HCT116 (cell line): ENCODE measurements around the gene PIP5KL1.

Source experiments
- CTCF ChIP-seq, 3 experiments: fragments of 200-600 bp in 1 of 3; sonication (generic) in 1 of 3; IDR thresholded peaks in 2 of 3; conservative IDR thresholded peaks in 1 of 3; 2 replicates each; pipeline ENCODE4 v1.5.1; 2012 to 2017; ENCODE audit warnings: low read depth in 2 of 3, low read length in 2 of 3, antibody characterized with exemption in 1 of 3, borderline replicate concordance in 1 of 3, control low read depth in 1 of 3, mild to moderate bottlenecking in 1 of 3, mixed read lengths in 1 of 3, mixed run types in 1 of 3, moderate library complexity in 1 of 3; ENCODE audit not compliant: insufficient read depth in 1 of 3
- EZH2 ChIP-seq: fragments of 200-600 bp; sonication (generic); IDR thresholded peaks from 2 replicates; pipeline ENCODE4 v1.6.1; 2017; ENCODE audit warnings: antibody characterized with exemption, mixed run types
- EZH2phosphoT487 ChIP-seq: fragments of 200-600 bp; IDR thresholded peaks from 2 replicates; pipeline ENCODE4 v1.6.1; 2018; ENCODE audit warnings: antibody characterized with exemption, borderline replicate concordance
- JUND ChIP-seq: IDR thresholded peaks from 2 replicates; pipeline ENCODE4 v1.6.1; 2012
- POLR2A ChIP-seq: IDR thresholded peaks from 2 replicates; pipeline ENCODE4 v1.7.0; 2011; ENCODE audit warnings: borderline replicate concordance; ENCODE audit not compliant: insufficient read depth, insufficient read length; ENCODE audit errors: extremely low read depth
- RAD21 ChIP-seq: IDR thresholded peaks from 2 replicates; pipeline ENCODE4 v1.6.1; 2012; ENCODE audit warnings: low read depth, mild to moderate bottlenecking
- REST ChIP-seq: IDR thresholded peaks from 2 replicates; pipeline ENCODE4 v1.6.1; 2012; ENCODE audit warnings: low read depth
- SIN3A ChIP-seq: IDR thresholded peaks from 2 replicates; pipeline ENCODE4 v1.6.1; 2012; ENCODE audit warnings: low read depth
- YY1 ChIP-seq: IDR thresholded peaks from 2 replicates; pipeline ENCODE4 v1.6.1; 2011; ENCODE audit warnings: low read length, low read depth, moderate library complexity, mild to moderate bottlenecking; ENCODE audit not compliant: insufficient replicate concordance; ENCODE audit errors: extremely low read depth
- ZBTB33 ChIP-seq: IDR thresholded peaks from 2 replicates; pipeline ENCODE4 v1.6.1; 2011; ENCODE audit warnings: mild to moderate bottlenecking, low read length, moderate library complexity; ENCODE audit not compliant: insufficient replicate concordance; ENCODE audit errors: extremely low read depth
- ZNF274 ChIP-seq: fragments of 200-500 bp; sonication (Bioruptor generic); IDR thresholded peaks from 2 replicates; pipeline ENCODE4 v1.6.1; 2014; ENCODE audit warnings: mild to moderate bottlenecking, low read depth, low read length, inconsistent platforms

DNA sequence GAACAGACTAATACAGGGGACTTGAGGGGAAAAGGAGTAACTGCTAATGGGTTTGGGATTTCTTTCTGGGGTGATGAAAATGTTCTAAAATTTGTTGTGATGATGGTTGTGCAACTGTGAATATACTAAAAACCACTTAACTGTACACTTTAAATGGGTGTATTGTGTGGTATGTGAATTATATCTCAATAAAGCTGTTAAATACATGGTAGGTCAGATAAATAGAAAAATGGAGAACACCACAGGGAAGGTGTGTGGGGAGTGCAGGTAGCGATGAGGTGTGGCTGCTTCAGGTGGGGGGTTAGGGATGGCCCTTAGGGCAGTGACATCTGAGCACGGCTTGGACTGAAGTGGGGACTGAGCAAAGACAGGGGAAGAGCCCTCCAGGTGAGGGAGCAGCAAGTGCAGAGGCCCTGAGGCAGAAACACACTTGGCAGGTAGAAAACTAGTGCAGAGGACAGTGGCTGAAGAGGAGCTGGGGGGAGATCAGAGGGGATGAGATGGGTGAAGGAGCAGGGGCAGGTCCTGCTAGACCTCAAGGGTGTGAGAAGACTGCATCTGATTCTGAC, 29.3 kb upstream of the PIP5KL1 start:
- TF ChIP-seq POLR2A (no peak), YY1 (no peak), CTCF (IDR thresholded peaks at IDR 0.05 in 2 of 3, conservative IDR thresholded peaks at IDR 0.05 in 1 of 3; ENCODE audit: borderline replicate concordance in 1 of 3, insufficient read depth in 1 of 3, low read depth in 2 of 3, low read length in 2 of 3) (no peak), SIN3A (no peak), ZNF274 (no peak), JUND (no peak), REST (no peak), RAD21 (no peak), EZH2 (no peak), EZH2phosphoT487 (no peak), ZBTB33 (no peak)
